ENCODE data around the gene SLC24A4. TPM values are rescaled to one million over a fixed set of nuclear protein-coding genes. Genes with fewer than 3 reads are reported as not detected.

SLC24A4 gene
- total RNA-seq, 1 experiment from 2014 or later: not detected

DNA sequence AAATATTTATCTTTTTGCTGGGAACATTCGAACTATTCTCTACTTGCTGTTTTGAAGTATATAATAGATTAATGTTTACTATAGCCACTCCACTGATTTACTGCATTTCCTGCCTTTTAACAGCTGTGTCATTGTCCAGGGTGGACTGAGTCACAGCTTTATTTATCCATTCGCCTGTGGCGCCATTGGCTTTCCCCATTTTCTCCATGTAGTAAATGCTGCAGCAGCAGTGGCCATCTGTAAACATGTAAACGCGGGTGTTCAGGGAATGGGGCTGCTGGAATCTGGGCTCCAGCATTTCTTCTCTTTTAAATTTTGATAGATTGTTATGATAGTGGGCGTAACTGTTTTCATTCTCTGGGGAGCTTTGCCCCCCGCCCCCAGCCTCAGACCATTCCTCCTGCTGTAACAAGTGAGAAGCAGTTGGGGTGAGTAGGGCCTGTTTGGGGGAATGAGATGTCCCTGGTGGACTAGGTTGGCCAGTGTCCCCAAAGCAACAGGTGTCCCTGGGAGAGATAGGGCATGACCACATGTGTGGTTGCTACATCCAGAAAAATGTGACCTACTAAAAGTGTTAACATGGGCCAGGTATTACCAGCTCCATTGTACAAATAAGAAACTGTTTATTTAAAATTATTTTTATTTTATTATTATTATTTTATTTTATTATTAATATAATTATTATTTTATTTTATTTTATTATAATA lies 223.5 kb downstream of the SLC24A4 start:
- Histone ChIP-seq H3F3A (ENCODE audit: low read length, unreplicated experiment) (no peaks in the 10 kb centered on the region), H3K9me2 (replicated peaks; ENCODE audit: low read length) (no peaks in the 10 kb centered on the region), H3K79me2 (ENCODE audit: low read length) (no peaks in the 10 kb centered on the region), H2AFZ (ENCODE audit: low read length) (peak overlapping the region; percentile 65), H3K4me2 (ENCODE audit: low read length) (peak overlapping the region; percentile 73), H3K27ac (ENCODE audit: low read length) (peak overlapping the region; percentile 77), H3K36me3 (ENCODE audit: low read depth, low read length) (no peaks in the 10 kb centered on the region), H3K4me1 (ENCODE audit: insufficient read depth, low read length) (peaks cover 10% of the 10 kb centered on the region), H3K27me3 (ENCODE audit: low read length) (no peaks in the 10 kb centered on the region), H4K20me1 (ENCODE audit: low read length) (no peaks in the 10 kb centered on the region), H3K4me3 (ENCODE audit: low read length) (peak overlapping the region; percentile 5; the same call in 1 of the 2 replicates), H3K9me3 (ENCODE audit: low read length) (no peaks in the 10 kb centered on the region), H3K9ac (ENCODE audit: low read length) (no peak overlapping the region)
- no TSS peak for BruUV-seq (replicated peaks)
- POLR2A ChIA-PET (ENCODE audit: unreplicated experiment): interaction anchor here (0.6 kb wide), 1 partner anchor 440 kb away, joined by 3 read pairs; the partner anchor contains the start of gene ATXN3
- ATAC-seq: peak; percentile 96
- intact Hi-C loops (cut with micrococcal nuclease): no loop called here
- CTCF ChIA-PET: no interaction called here
- DNase-seq: peak; percentile 84
- TF ChIP-seq CTCF (conservative IDR thresholded peaks at IDR 0.05; ENCODE audit: low read depth, low read length) (no peak), EZH2phosphoT487 (IDR thresholded peaks at IDR 0.05; ENCODE audit: borderline replicate concordance, low read length) (no peak), EZH2 (IDR thresholded peaks at IDR 0.05; ENCODE audit: low read length, unreplicated experiment) (no peak)

- Histone ChIP-seq H3K27ac (ENCODE audit: low read length) (no peak overlapping the region), H3K9ac (ENCODE audit: low read length) (no peak overlapping the region), H3K4me3 (ENCODE audit: low read length) (no peak overlapping the region), H3K36me3 (ENCODE audit: low read depth, low read length) (no peaks in the 10 kb centered on the region), H3K4me2 (ENCODE audit: low read length) (no peak overlapping the region), H3F3A (ENCODE audit: low read length, unreplicated experiment) (no peaks in the 10 kb centered on the region), H3K79me2 (ENCODE audit: low read length) (no peaks in the 10 kb centered on the region), H3K9me3 (ENCODE audit: low read length) (no peaks in the 10 kb centered on the region), H3K4me1 (ENCODE audit: insufficient read depth, low read length) (peaks cover 9% of the 10 kb centered on the region), H2AFZ (ENCODE audit: low read length) (no peak overlapping the region), H3K27me3 (ENCODE audit: low read length) (no peaks in the 10 kb centered on the region), H4K20me1 (ENCODE audit: low read length) (no peaks in the 10 kb centered on the region), H3K9me2 (replicated peaks; ENCODE audit: low read length) (no peaks in the 10 kb centered on the region)
- ChIA-PET CTCF (no interaction called here), POLR2A (ENCODE audit: unreplicated experiment) (no interaction called here)
- intact Hi-C loops (cut with micrococcal nuclease): no loop called here
- TF ChIP-seq EZH2 (IDR thresholded peaks at IDR 0.05; ENCODE audit: low read length, unreplicated experiment) (no peak), EZH2phosphoT487 (IDR thresholded peaks at IDR 0.05; ENCODE audit: borderline replicate concordance, low read length) (no peak), CTCF (conservative IDR thresholded peaks at IDR 0.05; ENCODE audit: low read depth, low read length) (no peak)
- no TSS peak for BruUV-seq (replicated peaks)
- DNase-seq (no peak), ATAC-seq (no peak)
Measured at GRCh38 chr14:92549105-92549858, 226.3 kb downstream of the SLC24A4 start.

GRCh38 chr14:92549859-92550230 lies 226.9 kb downstream of the SLC24A4 start:
- POLR2A ChIA-PET (ENCODE audit: unreplicated experiment): no interaction called here
- no peak overlapping the region for H3K9ac ChIP-seq (ENCODE audit: low read length)
- CTCF ChIA-PET: no interaction called here
- no TSS peak for BruUV-seq (replicated peaks)
- no peaks in the 10 kb centered on the region for H3K9me3 ChIP-seq (ENCODE audit: low read length)
- H3K27me3 ChIP-seq (ENCODE audit: low read length): no peaks in the 10 kb centered on the region
- H3F3A ChIP-seq (ENCODE audit: low read length, unreplicated experiment): no peaks in the 10 kb centered on the region
- no peak for ATAC-seq
- no peak overlapping the region for H3K4me2 ChIP-seq (ENCODE audit: low read length)
- no peak overlapping the region for H3K27ac ChIP-seq (ENCODE audit: low read length)
- no peak overlapping the region for H2AFZ ChIP-seq (ENCODE audit: low read length)
- TF ChIP-seq CTCF (conservative IDR thresholded peaks at IDR 0.05; ENCODE audit: low read depth, low read length) (no peak), EZH2 (IDR thresholded peaks at IDR 0.05; ENCODE audit: low read length, unreplicated experiment) (no peak), EZH2phosphoT487 (IDR thresholded peaks at IDR 0.05; ENCODE audit: borderline replicate concordance, low read length) (no peak)
- no peaks in the 10 kb centered on the region for H3K9me2 ChIP-seq (replicated peaks; ENCODE audit: low read length)
- H3K36me3 ChIP-seq (ENCODE audit: low read depth, low read length): no peaks in the 10 kb centered on the region
- H3K4me3 ChIP-seq (ENCODE audit: low read length): no peak overlapping the region
- H4K20me1 ChIP-seq (ENCODE audit: low read length): no peaks in the 10 kb centered on the region
- intact Hi-C loops (cut with micrococcal nuclease): no loop called here
- DNase-seq: no peak
- H3K79me2 ChIP-seq (ENCODE audit: low read length): no peaks in the 10 kb centered on the region
- peaks cover 9% of the 10 kb centered on the region for H3K4me1 ChIP-seq (ENCODE audit: insufficient read depth, low read length)
